GM12872 (cell line): ENCODE data around the gene ENPP3.

ENCODE experiments used
- TF ChIP-seq, protein P1 (sequence below): IDR thresholded peaks from 3 replicates; pipeline ENCODE4 v1.5.1; 2011; ENCODE audit warnings: low read depth, mild to moderate bottlenecking, low read length, moderate library complexity; ENCODE audit not compliant: insufficient read depth

The ENPP3 gene

DNA sequence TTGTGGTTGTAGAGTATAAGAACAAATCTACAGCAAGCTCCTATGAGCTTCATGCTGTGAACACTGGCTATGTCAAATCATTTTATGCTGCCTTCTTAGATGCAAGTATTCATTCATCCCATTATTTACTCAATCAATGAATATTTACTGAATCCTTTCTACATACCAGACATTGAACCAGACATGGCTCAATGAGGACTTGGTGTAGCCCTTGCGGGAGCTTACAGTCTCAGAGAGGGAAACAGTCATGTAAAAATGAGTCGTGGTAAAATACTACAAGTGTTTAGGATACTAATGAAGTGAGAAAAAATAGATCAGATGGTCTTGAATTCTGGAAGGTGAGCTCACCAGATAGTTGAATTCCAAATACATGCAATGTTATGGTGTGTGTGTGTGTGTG is 125.9 kb downstream of the ENPP3 start:
- TF ChIP-seq, protein P1, sequence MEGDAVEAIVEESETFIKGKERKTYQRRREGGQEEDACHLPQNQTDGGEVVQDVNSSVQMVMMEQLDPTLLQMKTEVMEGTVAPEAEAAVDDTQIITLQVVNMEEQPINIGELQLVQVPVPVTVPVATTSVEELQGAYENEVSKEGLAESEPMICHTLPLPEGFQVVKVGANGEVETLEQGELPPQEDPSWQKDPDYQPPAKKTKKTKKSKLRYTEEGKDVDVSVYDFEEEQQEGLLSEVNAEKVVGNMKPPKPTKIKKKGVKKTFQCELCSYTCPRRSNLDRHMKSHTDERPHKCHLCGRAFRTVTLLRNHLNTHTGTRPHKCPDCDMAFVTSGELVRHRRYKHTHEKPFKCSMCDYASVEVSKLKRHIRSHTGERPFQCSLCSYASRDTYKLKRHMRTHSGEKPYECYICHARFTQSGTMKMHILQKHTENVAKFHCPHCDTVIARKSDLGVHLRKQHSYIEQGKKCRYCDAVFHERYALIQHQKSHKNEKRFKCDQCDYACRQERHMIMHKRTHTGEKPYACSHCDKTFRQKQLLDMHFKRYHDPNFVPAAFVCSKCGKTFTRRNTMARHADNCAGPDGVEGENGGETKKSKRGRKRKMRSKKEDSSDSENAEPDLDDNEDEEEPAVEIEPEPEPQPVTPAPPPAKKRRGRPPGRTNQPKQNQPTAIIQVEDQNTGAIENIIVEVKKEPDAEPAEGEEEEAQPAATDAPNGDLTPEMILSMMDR: no peak

DNA sequence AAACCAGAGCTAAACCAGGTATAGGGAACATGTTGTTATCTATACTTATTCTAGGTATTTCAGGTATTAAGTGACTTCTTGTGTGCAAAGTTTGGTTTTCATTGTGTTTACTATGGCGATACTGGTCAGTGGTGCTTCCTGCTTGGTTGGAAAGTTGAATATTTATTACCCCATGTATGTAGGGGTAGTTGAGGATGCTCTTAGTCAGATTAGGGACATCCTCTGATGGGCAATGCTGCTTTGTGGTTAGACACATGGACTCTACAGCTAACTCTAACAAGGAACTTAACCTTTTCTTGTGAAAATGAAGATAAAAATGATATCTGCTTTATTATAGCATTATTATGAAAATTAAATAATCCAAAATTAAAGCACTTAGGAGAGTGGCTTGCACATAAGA is 126.6 kb downstream of the ENPP3 start:
- TF ChIP-seq, protein P1: no peak

DNA sequence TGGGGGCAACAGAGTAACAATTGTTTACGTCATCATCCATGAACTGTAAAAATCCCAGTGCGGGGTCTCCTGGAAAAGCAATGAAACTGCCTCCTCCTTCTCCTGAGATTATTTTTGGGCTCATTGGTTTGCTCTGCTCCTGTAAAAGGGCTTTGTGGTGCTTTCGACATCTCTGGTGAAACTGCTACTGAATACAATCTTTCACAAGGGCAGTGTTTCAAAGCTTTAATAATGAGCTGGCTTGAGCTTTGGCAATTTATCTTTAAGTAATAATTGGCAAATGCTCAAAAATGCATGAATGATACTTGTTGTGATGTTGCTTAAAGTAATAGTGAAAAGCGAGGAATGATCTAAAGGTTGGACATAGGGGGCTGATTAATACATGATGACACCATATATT is 127.2 kb downstream of the ENPP3 start:
- TF ChIP-seq, protein P1: no peak

DNA sequence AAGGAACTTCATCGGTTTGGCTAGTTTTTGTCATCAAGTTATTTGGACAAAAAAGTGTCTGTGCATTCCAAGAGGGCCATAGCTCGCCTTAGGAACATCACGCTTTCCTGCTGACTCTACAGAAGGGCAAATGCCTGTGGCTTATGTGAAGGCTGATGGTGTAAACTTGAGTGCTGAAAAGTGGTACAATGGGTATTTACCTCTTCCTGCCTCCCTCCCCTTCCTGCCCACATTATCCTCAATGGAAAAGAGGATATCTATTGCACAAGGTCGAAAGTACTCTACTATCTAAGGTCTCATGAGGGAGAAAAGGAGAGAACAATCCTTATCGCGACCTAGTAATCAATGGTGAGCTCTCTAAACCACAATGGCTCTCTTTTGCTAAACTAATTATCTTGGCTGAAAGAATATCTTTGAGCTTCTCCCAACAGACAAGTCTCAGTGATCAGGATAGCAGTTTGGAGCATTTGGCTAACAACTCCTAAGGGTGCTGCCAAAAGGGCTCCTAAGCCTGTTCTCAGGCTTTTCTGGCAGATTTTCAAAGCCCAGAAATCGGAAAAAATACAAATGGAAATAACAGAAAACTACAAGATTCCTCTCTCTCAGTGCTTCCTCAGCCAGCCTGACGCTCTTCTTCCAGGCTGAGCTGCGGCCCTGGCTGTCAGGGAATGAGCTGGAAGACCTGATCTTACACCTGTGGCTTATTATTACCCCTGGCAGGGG is 128.1 kb downstream of the ENPP3 start:
- TF ChIP-seq, protein P1: no peak

DNA sequence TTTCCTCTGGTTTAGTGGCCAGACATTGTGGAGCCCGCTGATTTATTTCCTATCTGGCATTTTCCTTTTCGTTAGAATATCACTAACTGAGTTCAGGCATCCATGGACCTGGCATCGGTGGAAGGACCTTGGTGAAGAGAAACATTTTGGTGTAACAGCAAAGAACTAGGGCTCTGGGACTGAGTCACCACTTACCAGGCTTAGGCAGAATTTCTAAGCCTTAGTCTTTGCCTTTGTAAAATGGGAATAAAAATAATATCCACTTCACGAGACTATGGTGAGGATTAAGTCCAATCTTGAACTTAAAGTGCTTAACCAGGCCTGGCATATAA is 128.7 kb downstream of the ENPP3 start:
- TF ChIP-seq, protein P1: no peak

DNA sequence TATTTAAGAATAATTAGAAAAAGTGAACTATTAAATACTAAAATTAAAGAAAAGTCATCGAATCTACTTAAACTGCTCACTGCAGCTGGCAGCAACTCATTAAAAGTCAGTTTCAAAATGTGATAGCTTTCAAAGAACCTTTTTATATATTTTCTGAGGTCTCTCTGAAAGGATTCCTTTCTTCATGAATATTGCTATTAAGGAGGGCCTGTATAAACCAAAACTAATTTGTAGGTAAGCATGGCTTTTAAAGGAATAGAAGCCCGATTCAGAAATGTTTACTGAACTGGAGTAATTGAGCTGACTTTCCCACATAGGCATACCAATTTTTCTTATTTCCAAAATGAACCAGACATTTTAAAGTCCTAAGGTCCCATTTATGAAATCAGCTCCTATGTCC is 129.5 kb downstream of the ENPP3 start:
- TF ChIP-seq, protein P1: no peak

DNA sequence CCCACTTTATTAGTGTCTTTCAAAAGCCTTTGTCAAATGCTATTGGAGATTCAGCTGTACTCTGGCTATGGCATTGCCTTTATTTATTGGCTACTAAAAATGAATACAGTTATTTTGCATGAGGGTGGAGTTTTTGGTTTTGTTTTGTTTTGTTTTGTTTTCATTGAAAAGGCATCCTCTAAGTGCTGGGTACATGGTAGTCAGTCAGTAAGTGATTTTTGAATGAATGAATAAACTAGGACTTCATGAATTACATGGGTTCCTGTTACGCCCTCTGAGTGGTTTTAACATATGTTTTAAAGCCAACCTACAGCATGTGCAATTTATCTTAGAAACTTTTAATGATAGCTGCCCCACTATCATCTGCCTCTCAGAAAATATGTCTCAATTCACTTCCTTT is 131.9 kb downstream of the ENPP3 start:
- TF ChIP-seq, protein P1: no peak
